Vagina (tissue), 2 donors: ENCODE measurements around the gene DYNC1I1.

Experiments
- POLR2AphosphoS5 ChIP-seq, 2 donors: sonication (generic); formaldehyde crosslinking; IDR thresholded peaks; one replicate each; pipeline ENCODE4 v1.9.0; 2017; ENCODE audit warnings: antibody characterized with exemption in 2 of 2, mild to moderate bottlenecking in 2 of 2, low read depth in 1 of 2; ENCODE audit not compliant: insufficient read depth in 1 of 2
- TF ChIP-seq, protein P1 (sequence below), 3 experiments: fragments of 450-650 bp in 2 of 3; fragments of 200-600 bp in 1 of 3; sonication (generic) in 1 of 3; IDR thresholded peaks; one replicate each; pipeline ENCODE4 v1.5.1; 2017 to 2019; ENCODE audit warnings: antibody characterized with exemption in 3 of 3, mild to moderate bottlenecking in 2 of 3, moderate library complexity in 2 of 3

DNA sequence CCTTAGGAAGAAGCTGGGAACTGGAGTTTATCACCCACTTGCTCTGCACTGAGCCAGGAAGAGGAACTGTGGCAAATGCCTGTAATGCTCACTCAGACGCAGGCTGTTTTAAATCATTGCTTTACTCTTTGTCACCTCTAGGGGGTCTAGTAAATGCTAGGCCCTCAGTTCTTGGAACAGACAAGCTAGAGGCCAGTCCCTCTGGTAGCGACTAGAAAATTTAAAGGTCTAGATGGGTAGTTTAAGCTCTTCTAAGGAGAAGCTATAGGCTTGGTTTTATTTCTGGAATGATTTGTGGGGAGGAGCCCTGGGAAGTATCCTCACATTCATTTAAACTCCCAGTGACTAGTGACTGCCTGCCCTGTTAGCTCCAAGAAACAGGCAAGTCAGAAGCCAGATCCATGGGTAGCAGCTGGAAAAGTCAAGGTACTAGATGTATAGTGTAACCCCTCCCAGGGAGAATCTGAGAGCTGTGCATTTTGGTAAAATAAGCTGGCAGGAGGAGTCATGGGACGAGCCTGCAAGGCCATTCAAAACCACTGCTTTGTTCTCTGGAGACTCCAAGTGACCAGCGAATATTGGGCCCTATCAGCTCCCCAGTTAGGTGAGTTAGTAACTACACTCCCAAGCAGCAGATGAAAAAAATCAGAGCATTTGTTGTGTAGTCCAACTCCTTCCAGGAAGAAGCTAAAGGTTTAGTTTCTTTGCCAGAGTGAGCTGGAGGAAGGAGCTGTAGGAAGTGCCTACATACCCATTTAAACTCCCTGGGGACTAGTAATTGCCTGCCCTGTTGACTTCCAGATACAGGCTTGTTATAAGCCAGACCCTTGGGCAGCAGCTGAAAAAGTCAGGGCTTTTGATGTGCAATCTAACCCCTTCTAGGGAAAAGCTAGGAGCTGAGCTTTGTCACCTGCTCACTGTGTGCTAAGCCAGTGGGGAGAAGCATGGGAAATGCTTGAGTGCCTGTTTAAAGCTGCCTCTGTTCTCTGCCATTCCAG lies 68.9 kb downstream of the DYNC1I1 start:
- TF ChIP-seq, protein P1, sequence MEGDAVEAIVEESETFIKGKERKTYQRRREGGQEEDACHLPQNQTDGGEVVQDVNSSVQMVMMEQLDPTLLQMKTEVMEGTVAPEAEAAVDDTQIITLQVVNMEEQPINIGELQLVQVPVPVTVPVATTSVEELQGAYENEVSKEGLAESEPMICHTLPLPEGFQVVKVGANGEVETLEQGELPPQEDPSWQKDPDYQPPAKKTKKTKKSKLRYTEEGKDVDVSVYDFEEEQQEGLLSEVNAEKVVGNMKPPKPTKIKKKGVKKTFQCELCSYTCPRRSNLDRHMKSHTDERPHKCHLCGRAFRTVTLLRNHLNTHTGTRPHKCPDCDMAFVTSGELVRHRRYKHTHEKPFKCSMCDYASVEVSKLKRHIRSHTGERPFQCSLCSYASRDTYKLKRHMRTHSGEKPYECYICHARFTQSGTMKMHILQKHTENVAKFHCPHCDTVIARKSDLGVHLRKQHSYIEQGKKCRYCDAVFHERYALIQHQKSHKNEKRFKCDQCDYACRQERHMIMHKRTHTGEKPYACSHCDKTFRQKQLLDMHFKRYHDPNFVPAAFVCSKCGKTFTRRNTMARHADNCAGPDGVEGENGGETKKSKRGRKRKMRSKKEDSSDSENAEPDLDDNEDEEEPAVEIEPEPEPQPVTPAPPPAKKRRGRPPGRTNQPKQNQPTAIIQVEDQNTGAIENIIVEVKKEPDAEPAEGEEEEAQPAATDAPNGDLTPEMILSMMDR (IDR thresholded peaks at IDR 0.05), result no peak
- TF ChIP-seq POLR2AphosphoS5 (IDR thresholded peaks at IDR 0.05; ENCODE audit: insufficient read depth in 1 of 2, low read depth in 1 of 2), result no peak
